GM23338 (cell line): Measurements from ENCODE around the gene MRPS31. TPM values are rescaled to one million over a fixed set of nuclear protein-coding genes. Genes with fewer than 3 reads are reported as not detected.

ENCODE experiments used
- ATAC-seq: fragments of 200-7000 bp; cut with Tn5 transposase; 3 replicates; pipeline ENCODE4 v1.9.1; 2020
- DNase-seq: peaks from one replicate; pipeline ENCODE4 v3.0.0-alpha.2; 2015; ENCODE audit warnings: low spot score
- H2AFZ ChIP-seq: fragments of 200-600 bp; sonication (generic); 2 replicates; pipeline ENCODE4 v1.8.0; 2016; ENCODE audit warnings: antibody characterized with exemption, mild to moderate bottlenecking, moderate library complexity
- H3F3A ChIP-seq: fragments of 200-600 bp; sonication (generic); replicated peaks from 2 replicates; pipeline ENCODE4 v1.8.0; 2017; ENCODE audit warnings: antibody characterized with exemption, mixed run types, low read depth
- H3K27ac ChIP-seq: fragments of 200-600 bp; sonication (generic); 2 replicates; pipeline ENCODE4 v1.6.1; 2016; ENCODE audit warnings: low read depth
- H3K27me3 ChIP-seq: fragments of 200-600 bp; sonication (generic); 2 replicates; pipeline ENCODE4 v1.8.0; 2016; ENCODE audit warnings: mild to moderate bottlenecking, mixed run types, moderate library complexity; ENCODE audit not compliant: insufficient read depth
- H3K36me3 ChIP-seq: fragments of 200-600 bp; sonication (generic); 2 replicates; pipeline ENCODE4 v1.8.0; 2016; ENCODE audit warnings: mild to moderate bottlenecking; ENCODE audit not compliant: insufficient read depth
- H3K4me1 ChIP-seq: fragments of 200-600 bp; sonication (generic); 2 replicates; pipeline ENCODE4 v1.8.0; 2016; ENCODE audit warnings: mild to moderate bottlenecking, moderate library complexity; ENCODE audit not compliant: insufficient read depth
- H3K4me2 ChIP-seq: fragments of 200-600 bp; sonication (generic); 2 replicates; pipeline ENCODE4 v1.7.1; 2017; ENCODE audit warnings: mixed run types
- H3K4me3 ChIP-seq: fragments of 200-600 bp; sonication (generic); 2 replicates; pipeline ENCODE4 v1.6.1; 2016; ENCODE audit warnings: mixed run types
- H3K79me2 ChIP-seq: fragments of 200-600 bp; sonication (generic); replicated peaks from 2 replicates; pipeline ENCODE4 v1.8.0; 2017; ENCODE audit warnings: mild to moderate bottlenecking; ENCODE audit not compliant: insufficient read depth
- H3K9me2 ChIP-seq: fragments of 200-600 bp; sonication (generic); 2 replicates; pipeline ENCODE4 v1.8.0; 2017; ENCODE audit not compliant: insufficient read depth
- H4K20me1 ChIP-seq: fragments of 200-600 bp; sonication (generic); replicated peaks from 2 replicates; pipeline ENCODE4 v1.8.0; 2017; ENCODE audit warnings: mild to moderate bottlenecking; ENCODE audit not compliant: insufficient read depth
- H3K27ac Mint-ChIP-seq: 2 replicates; pipeline ENCODE4 v1.8.0; 2020; ENCODE audit warnings: inconsistent platforms, mild to moderate bottlenecking, moderate library complexity, mixed read lengths
- H3K27me3 Mint-ChIP-seq: 3 replicates; pipeline ENCODE4 v1.8.0; 2022; ENCODE audit warnings: low read depth, mild to moderate bottlenecking, moderate library complexity, mixed read lengths, inconsistent platforms; ENCODE audit not compliant: insufficient read depth, poor library complexity
- H3K36me3 Mint-ChIP-seq: 3 replicates; pipeline ENCODE4 v1.8.0; 2021; ENCODE audit warnings: low read depth, mild to moderate bottlenecking, inconsistent platforms, moderate library complexity, mixed read lengths
- H3K4me1 Mint-ChIP-seq: 3 replicates; pipeline ENCODE4 v1.8.0; 2020; ENCODE audit warnings: mild to moderate bottlenecking, inconsistent platforms, mixed read lengths
- H3K4me3 Mint-ChIP-seq: 3 replicates; pipeline ENCODE4 v1.8.0; 2021; ENCODE audit warnings: moderate library complexity, mild to moderate bottlenecking, inconsistent platforms, mixed read lengths
- H3K9me3 Mint-ChIP-seq: 3 replicates; pipeline ENCODE4 v1.8.0; 2020; ENCODE audit warnings: moderate library complexity, mild to moderate bottlenecking, inconsistent platforms, mixed read lengths
- CREB1 ChIP-seq: fragments of 250-450 bp; sonication (Bioruptor Pico); IDR thresholded peaks from 2 replicates; pipeline ENCODE4 v1.5.0; 2020; ENCODE audit warnings: low read depth, mild to moderate bottlenecking, moderate library complexity
- CTCF ChIP-seq, 2 experiments: fragments of 200-600 bp in 1 of 2; sonication (generic) in 1 of 2; conservative IDR thresholded peaks; 2 replicates each; pipeline versions ENCODE4 v1.5.1 to v1.6.1; 2016 to 2017; ENCODE audit warnings: antibody characterized with exemption in 2 of 2, low read depth in 2 of 2, mild to moderate bottlenecking in 2 of 2, moderate library complexity in 1 of 2
- EZH2 ChIP-seq: fragments of 200-600 bp; sonication (generic); IDR thresholded peaks from one replicate; pipeline ENCODE4 v1.8.0; 2017; ENCODE audit warnings: antibody characterized with exemption, mild to moderate bottlenecking, low read depth; ENCODE audit not compliant: unreplicated experiment
- EZH2phosphoT487 ChIP-seq: fragments of 200-600 bp; sonication (generic); IDR thresholded peaks from one replicate; pipeline ENCODE4 v1.8.1; 2018; ENCODE audit warnings: antibody characterized with exemption; ENCODE audit not compliant: unreplicated experiment
- JUNB ChIP-seq: IDR thresholded peaks from one replicate; pipeline ENCODE4 v1.6.1; 2016; ENCODE audit warnings: antibody characterized with exemption; ENCODE audit not compliant: unreplicated experiment
- NANOG ChIP-seq: IDR thresholded peaks from 2 replicates; pipeline ENCODE4 v1.6.1; 2016; ENCODE audit warnings: antibody characterized with exemption, borderline replicate concordance
- POLR2AphosphoS5 ChIP-seq: IDR thresholded peaks from 2 replicates; pipeline ENCODE4 v1.6.1; 2016; ENCODE audit warnings: antibody characterized with exemption, low read depth
- REST ChIP-seq: IDR thresholded peaks from one replicate; pipeline ENCODE4 v1.6.1; 2018; ENCODE audit warnings: antibody characterized with exemption; ENCODE audit not compliant: unreplicated experiment
- STAT1 ChIP-seq: IDR thresholded peaks from one replicate; pipeline ENCODE4 v1.6.1; 2016; ENCODE audit warnings: antibody characterized with exemption; ENCODE audit not compliant: unreplicated experiment
- ZNF114 ChIP-seq: fragments of 250-450 bp; sonication (Bioruptor Pico); IDR thresholded peaks from 2 replicates; pipeline ENCODE4 v1.5.0; 2020; ENCODE audit warnings: mild to moderate bottlenecking, moderate library complexity
- ZNF331 ChIP-seq: fragments of 250-450 bp; sonication (Bioruptor Pico); IDR thresholded peaks from 2 replicates; pipeline ENCODE4 v1.5.0; 2020; ENCODE audit warnings: low read depth, mild to moderate bottlenecking, moderate library complexity
- ZNF462 ChIP-seq: fragments of 250-450 bp; sonication (Bioruptor Pico); IDR thresholded peaks from 2 replicates; pipeline ENCODE4 v1.5.0; 2020; ENCODE audit warnings: mild to moderate bottlenecking, moderate library complexity
- polyA plus RNA-seq: library from polyadenylated mRNA; unstranded; fragments of >200 nt; fragmentation: Nextera tagmentation; extraction: Ambion mirVana; gene quantifications from 2 replicates; pipeline ENCODE4 v1.2.1, GENCODE V29; 2016
- total RNA-seq: library from RNA; depleted of rRNA; stranded (reverse); fragments of >200 nt; shearing (Covaris generic); gene quantifications from 2 replicates; pipeline ENCODE4 v1.2.3, GENCODE V29; 2014
- TF ChIP-seq, protein P1 (sequence below): IDR thresholded peaks from 2 replicates; pipeline ENCODE4 v1.6.1; 2016; ENCODE audit warnings: antibody characterized with exemption

Gene MRPS31
- total and polyA plus RNA-seq, 2 experiments from 2014 or later, result 26.8 to 62.7 TPM

DNA sequence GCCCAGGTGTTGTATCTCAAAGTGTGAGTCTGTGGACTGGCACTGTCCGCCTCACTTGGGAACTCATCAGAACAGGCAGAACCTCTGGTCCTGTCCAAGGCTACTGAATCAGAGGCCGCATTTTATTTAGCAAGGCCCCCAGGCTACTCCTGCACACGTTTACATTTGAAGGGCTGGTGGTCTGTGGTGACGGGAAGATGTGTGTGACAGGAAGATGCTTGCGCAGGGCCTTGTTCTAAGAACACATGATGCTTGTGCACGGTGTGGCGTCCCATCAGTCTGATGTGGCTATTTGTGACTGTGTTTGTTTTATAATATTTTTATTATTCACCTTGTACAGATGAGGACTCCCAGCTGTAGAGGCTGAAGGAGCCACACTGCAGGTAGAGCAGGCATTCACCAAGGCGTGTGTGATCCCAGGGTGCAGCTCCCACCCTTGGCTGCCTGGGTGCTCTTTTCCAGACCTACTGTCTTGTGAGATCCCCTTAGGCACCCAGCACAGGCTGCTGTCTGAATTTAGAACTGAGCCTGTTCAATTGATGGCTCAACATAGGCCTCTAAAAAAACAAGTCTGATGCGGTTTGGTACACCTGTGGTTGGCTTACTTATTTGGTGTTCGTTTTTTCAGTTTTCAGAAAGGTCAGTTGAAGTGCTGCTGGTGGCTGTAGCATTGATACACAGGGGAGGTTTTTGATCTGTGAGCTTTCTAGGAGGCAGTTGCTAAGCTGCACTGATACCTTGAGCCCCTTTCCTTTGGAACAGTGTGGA is 21.5 kb upstream of the MRPS31 start:
- Mint-ChIP-seq H3K36me3 (peaks cover 21% of the 10 kb centered on the region), H3K9me3 (no peaks in the 10 kb centered on the region), H3K27ac (no peak overlapping the region), H3K27me3 (peaks cover 2% of the 10 kb centered on the region), H3K4me3 (no peak overlapping the region), H3K4me1 (peaks cover 7% of the 10 kb centered on the region; the same call in 2 of the 3 replicates)
- no peaks in the 10 kb centered on the region for H3K9me2 ChIP-seq
- no peak overlapping the region for H2AFZ ChIP-seq
- no peaks in the 10 kb centered on the region for H3K36me3 ChIP-seq
- no peak overlapping the region for H3K27ac ChIP-seq
- H3K27me3 ChIP-seq, result no peaks in the 10 kb centered on the region
- 0 out of 2 replicates have a peak, but pooled peaks cover 10% of the 10 kb centered on the region for H3F3A ChIP-seq
- ATAC-seq (no peak), DNase-seq (no peak)
- no peak overlapping the region for H3K4me3 ChIP-seq
- H3K79me2 ChIP-seq, result no peaks in the 10 kb centered on the region
- no peak for TF ChIP-seq STAT1
- no peak for TF ChIP-seq ZNF331 (CRISPR knock-in tag)
- no peak for TF ChIP-seq CREB1 (CRISPR knock-in tag)
- TF ChIP-seq NANOG, result no peak
- no peak for TF ChIP-seq ZNF114 (CRISPR knock-in tag)
- TF ChIP-seq, protein P1, sequence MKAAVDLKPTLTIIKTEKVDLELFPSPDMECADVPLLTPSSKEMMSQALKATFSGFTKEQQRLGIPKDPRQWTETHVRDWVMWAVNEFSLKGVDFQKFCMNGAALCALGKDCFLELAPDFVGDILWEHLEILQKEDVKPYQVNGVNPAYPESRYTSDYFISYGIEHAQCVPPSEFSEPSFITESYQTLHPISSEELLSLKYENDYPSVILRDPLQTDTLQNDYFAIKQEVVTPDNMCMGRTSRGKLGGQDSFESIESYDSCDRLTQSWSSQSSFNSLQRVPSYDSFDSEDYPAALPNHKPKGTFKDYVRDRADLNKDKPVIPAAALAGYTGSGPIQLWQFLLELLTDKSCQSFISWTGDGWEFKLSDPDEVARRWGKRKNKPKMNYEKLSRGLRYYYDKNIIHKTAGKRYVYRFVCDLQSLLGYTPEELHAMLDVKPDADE, result no peak
- no peak for TF ChIP-seq CTCF (conservative IDR thresholded peaks at IDR 0.05; ENCODE audit: low read depth in 2 of 2)
- TF ChIP-seq EZH2phosphoT487, result no peak
- TF ChIP-seq ZNF462, result no peak
- no peak for TF ChIP-seq POLR2AphosphoS5
- TF ChIP-seq REST, result no peak
- no peak for TF ChIP-seq EZH2
- no peak for TF ChIP-seq JUNB
- no peak overlapping the region for H3K4me2 ChIP-seq
- H4K20me1 ChIP-seq, result no peaks in the 10 kb centered on the region
- H3K4me1 ChIP-seq, result peaks cover 7% of the 10 kb centered on the region; the same call in 1 of the 2 replicates
